Limb (tissue), 2 donors: ENCODE data around the gene PASK.

Experiments used
- DNase-seq, 2 donors: peaks; one replicate each; pipeline ENCODE4 v3.0.0-alpha.2; 2016; ENCODE audit errors: extremely low spot score in 2 of 2

Gene PASK

DNA sequence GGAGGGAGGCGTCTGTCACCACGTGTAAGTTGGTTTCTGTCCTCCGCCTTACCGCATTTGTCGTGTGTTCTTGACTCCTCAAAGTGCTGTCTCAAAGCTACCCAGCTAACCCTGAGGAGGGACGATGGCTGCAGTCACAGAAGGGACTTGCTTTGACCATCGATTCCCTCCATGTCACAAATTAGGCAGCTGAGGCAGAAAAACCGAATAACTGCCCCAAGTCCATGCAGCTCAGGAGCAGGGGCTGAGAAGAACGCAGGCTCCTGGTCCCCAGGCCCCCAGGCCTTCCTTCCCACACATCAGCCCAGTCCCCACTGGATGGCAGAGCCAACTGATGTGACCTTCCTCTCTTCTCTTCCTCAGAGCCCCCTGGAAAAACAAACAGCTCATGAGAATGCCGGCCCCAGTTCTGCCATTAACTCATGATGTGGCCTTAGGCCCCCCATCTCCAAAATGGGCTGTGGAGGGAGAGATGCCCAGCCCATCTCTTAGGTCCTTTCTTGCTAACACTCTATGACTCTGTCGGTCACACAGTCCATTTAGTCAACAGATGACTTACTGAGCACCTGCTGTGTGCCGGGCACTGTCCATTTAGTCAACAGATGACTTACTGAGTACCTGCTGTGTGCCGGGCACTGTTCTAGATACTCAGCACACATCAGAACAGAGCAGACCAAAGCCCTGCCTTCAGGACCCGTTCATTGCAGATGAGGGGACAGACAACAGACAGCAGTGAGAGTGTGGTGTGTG lies 66.8 kb downstream of the PASK start:
- DNase-seq = no peak

- DNase-seq = peak in 1 of 2 donors; percentile 25
Observed at GRCh38 chr2:241081643-241082340, 67.5 kb downstream of the PASK start.

DNA sequence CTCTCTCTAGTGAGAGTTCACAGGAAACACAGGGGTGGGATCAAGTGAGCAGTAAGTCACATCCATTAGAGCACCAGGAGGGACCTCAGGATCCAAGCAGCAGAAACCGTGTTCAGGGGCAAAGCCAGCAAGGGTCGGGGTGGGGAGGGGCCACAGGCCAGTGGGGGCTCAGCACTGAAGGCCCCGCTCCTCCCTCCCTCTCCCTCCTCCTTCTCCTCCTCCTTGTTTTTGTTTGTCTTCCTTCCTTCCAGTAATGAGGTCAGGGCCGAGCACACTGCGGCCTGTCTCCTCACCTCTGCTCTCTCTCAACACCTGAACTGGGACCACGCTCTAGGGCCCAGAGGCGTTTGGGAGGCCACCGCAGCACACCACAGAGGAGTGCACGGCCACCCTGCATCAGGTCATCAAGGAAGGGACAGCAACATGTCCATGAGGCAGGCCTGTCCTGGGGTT lies 68.1 kb downstream of the PASK start:
- no peak for DNase-seq

GRCh38 chr2:241080405-241081189 lies 68.7 kb downstream of the PASK start:
- no peak for DNase-seq

DNA sequence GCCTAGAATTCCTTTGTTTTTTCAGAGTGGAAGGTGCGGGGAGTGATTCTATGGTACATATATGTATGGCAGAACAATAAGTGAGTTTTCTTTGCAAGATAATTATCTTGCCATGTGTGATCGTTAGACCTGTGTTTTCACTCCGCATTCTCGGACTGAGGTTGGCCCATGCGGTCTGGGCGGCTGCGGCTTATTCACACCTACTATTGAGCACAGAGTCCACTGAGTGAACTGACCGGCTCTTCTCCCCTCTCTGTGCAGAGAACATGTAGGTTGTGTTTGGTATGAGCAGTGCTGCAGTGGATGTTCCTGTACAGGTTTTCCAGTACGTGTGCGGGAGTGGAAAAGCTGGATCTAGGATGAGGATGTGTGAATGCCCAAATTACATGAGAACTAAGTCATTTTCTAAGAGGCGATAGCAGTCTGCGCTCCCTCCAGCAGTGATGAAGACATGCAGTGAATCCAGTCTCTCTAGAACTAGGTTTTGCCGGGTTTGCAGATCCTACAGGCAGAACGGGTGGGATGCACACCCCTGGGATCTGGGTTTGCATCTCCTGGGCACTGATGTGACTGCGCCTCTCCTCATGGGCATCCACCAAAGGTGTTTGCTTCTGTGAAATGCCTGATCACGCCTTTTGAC lies 74.3 kb downstream of the PASK start:
- no peak for DNase-seq

DNA sequence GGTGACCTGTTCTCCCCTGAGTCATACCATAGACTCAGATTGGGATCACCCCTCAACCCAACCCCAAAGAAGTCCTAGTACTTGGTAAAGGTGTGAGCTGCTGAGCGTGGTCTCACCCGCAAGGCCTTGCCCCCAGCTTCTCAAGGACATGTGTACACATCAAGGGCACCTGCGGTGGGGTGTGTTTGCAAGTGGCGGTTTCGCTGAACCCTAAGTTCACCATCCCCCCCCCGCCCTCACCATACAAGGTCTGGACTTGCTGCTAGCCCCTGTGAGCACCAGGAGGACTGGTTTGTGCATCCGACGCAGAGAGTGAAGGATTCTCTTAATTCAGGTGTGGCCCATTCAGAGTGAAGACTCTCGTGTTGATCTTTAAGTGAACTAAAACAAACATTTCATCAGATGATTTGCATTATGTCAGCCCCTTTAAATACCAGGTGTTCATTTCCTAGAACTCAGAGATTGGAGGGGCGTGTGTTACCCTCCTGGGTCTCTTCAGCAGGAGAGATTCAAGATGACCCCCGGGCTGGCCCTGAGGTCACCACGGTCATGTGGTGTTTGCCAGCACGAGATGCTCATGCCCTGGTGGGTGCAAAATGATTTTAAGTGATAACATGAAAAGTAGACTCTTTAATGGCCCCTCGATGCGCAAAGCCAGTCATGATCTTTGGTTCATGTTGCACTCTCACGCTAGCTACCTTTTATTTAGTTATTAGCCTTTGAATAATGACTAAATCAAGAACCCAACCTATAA lies 75.0 kb downstream of the PASK start:
- no peak for DNase-seq

- DNase-seq = no peak
Observed at GRCh38 chr2:241073166-241074064, 75.9 kb downstream of the PASK start.

GRCh38 chr2:241072553-241073165 lies 76.6 kb downstream of the PASK start:
- DNase-seq = peak in 1 of 2 donors; percentile 22

DNA sequence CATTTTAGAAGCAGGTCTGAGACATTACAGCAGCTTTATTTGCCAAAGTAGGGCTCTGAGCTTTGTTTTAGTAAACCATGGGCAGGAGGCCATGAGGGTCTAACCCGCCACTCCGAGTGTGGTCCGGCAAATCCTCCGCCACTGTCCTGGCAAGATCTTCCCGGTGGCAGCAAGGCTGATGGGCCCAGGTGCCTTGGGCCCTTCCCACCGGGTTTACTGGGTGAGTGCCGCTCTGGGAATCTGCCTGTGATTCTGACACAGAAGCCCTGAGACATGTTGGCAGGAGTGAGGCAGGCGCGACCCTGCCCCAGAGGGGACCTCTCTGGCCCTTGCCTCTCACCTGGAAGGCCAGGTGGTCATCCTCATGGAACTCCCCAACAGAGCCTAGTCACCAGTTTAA lies 77.1 kb downstream of the PASK start:
- DNase-seq = no peak

GRCh38 chr2:241071677-241072111 lies 77.6 kb downstream of the PASK start:
- no peak for DNase-seq

DNA sequence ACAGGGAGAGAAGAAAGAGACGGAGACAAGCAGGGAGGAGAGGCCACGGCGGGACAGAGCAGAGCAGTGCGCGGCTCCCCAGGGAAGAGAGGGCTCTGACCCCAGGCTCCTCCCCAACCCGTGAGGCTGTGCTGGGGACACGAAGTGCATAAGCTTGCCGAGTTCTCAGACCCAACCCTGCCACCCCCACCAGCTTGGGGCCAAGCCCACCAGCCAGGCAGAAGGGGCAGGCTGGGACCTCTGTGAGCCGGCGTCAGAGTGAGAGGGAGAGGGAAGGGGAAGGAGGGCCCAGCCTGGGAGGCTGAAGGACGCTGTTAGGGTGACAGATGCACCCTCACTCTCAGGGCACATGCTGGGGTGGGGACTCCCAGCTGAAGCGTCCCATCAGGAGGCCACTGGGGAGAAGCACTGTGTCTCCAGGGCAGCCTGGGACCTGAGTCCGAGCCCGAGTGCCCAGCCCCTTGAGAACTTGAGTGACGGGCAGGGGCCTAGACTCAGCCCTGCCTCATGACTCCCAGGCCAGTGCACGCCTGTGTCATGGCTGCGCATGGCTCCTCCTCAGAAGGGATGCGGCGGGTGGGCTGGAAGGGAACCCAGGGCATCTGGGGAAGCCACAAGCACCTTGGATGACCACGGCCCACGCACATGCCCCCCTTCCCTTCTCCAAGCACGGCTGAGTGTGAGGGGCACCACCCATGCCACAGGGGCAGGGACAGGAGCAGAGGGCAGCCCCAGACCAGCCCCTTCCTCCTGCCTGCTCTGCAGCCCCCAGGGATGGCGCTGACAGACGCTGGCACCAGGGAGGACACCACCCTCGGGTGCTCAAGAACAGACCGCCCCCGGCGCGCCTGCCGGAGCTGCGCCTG lies 78.2 kb downstream of the PASK start:
- DNase-seq = no peak

GRCh38 chr2:241070361-241070760 lies 78.9 kb downstream of the PASK start:
- DNase-seq = no peak

DNA sequence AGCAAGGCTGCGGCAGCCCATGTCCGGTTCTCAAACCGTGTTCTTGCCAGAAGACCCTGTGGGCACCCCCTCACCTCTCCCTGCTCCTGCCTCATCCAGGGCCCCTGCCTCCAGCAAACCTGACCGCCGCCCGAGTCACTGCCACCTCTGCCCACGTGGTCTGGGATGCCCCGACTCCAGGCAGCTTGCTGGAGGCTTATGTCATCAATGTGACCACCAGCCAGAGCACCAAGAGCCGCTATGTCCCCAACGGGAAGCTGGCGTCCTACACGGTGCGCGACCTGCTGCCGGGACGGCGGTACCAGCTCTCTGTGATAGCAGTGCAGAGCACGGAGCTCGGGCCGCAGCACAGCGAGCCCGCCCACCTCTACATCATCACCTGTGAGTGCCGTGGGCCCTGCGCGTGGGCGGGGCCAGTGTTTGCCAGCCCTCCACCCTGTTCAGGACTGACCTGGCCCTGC lies 79.4 kb downstream of the PASK start:
- no peak for DNase-seq

- peak in 1 of 2 donors; percentile 22 for DNase-seq
Observed at GRCh38 chr2:241068942-241069810, 80.1 kb downstream of the PASK start.

DNA sequence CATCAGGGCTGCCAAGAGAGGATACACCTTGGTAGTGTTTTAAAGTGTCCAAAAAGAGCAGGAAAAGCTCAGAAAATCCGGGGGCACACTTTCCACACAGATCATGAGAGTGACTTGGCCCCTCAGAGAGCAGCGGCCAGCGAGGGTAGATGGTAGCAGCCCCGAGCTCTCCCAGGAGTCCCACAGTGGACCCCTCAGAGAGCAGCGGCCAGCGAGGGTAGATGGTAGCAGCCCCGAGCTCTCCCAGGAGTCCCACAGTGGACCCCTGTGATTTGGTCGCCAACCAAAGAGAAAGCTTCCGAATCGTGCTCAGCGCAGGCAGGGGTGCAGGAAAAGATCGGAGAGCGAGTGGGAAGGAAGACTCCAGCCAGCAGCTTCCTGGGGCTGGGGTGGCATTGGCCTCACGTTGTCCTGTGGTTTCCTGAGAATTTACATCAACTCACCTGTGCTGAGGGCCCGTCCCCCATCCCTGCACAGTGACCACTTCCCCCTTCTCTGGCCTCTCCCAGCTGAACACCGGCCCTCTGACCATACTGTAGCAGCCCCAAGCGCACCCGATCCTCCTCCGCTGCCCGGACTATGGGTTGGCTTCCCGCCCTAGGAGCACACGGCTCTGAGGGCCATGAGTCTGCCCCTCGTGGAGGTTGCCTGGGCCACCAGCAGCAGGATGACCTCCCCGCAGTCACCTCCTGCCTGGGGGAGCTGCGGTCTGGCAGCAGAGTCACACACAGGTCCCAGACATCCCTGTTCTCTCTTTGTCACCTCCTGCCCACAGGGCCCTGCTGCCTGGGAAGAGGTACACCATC lies 80.9 kb downstream of the PASK start:
- no peak for DNase-seq

GRCh38 chr2:241067501-241068135 lies 81.7 kb downstream of the PASK start:
- DNase-seq = no peak
